Loucy (cell line): ENCODE data around the gene NOTCH1.

Source experiments
- H2AFZ ChIP-seq: fragments of 200-600 bp; sonication (generic); 2 replicates; pipeline ENCODE4 v1.6.0; 2016; ENCODE audit warnings: antibody characterized with exemption, mild to moderate bottlenecking, low read length, moderate library complexity
- H3F3A ChIP-seq: fragments of 200-600 bp; 2 replicates; pipeline ENCODE4 v1.6.0; 2016; ENCODE audit warnings: antibody characterized with exemption, low read depth, mild to moderate bottlenecking
- H3K27me3 ChIP-seq: fragments of 200-600 bp; sonication (generic); 2 replicates; pipeline ENCODE4 v1.6.1; 2014; ENCODE audit warnings: low read length, mild to moderate bottlenecking; ENCODE audit not compliant: insufficient read depth, poor library complexity, severe bottlenecking
- H3K36me3 ChIP-seq: fragments of 200-600 bp; sonication (generic); 2 replicates; pipeline ENCODE4 v1.6.1; 2016; ENCODE audit warnings: low read length; ENCODE audit not compliant: insufficient read depth
- H3K4me1 ChIP-seq: fragments of 200-600 bp; sonication (generic); 2 replicates; pipeline ENCODE4 v1.5.1; 2014; ENCODE audit warnings: low read length, mild to moderate bottlenecking; ENCODE audit not compliant: insufficient read depth, poor library complexity, severe bottlenecking
- H3K4me2 ChIP-seq: fragments of 200-600 bp; sonication (generic); 2 replicates; pipeline ENCODE4 v1.6.0; 2014; ENCODE audit warnings: antibody characterized with exemption, low read length, low read depth, mild to moderate bottlenecking; ENCODE audit not compliant: poor library complexity, severe bottlenecking
- H3K4me3 ChIP-seq: fragments of 200-600 bp; sonication (generic); 2 replicates; pipeline ENCODE4 v1.5.1; 2014; ENCODE audit warnings: low read length, mild to moderate bottlenecking, mixed read lengths; ENCODE audit not compliant: poor library complexity, severe bottlenecking
- H3K79me2 ChIP-seq: fragments of 200-600 bp; sonication (generic); 2 replicates; pipeline ENCODE4 v1.6.1; 2014; ENCODE audit warnings: low read length; ENCODE audit not compliant: insufficient read depth
- H3K9ac ChIP-seq: fragments of 200-600 bp; sonication (generic); 2 replicates; pipeline ENCODE4 v1.6.0; 2014; ENCODE audit warnings: mild to moderate bottlenecking, low read depth, low read length, moderate library complexity; ENCODE audit not compliant: poor library complexity, severe bottlenecking
- H3K9me2 ChIP-seq: fragments of 200-600 bp; sonication (generic); replicated peaks from 2 replicates; pipeline ENCODE4 v1.6.1; 2016; ENCODE audit warnings: low read depth, low read length, mixed read lengths
- H3K9me3 ChIP-seq: fragments of 200-600 bp; sonication (generic); 2 replicates; pipeline ENCODE4 v1.6.1; 2014; ENCODE audit warnings: mild to moderate bottlenecking, antibody characterized with exemption, low read length, low read depth; ENCODE audit not compliant: insufficient read depth
- H4K20me1 ChIP-seq: fragments of 200-600 bp; sonication (generic); 2 replicates; pipeline ENCODE4 v1.6.0; 2014; ENCODE audit warnings: antibody characterized with exemption, low read length, mild to moderate bottlenecking; ENCODE audit not compliant: insufficient read depth, poor library complexity, severe bottlenecking
- EZH2phosphoT487 ChIP-seq: fragments of 200-600 bp; IDR thresholded peaks from 2 replicates; pipeline ENCODE4 v1.6.1; 2018; ENCODE audit warnings: antibody characterized with exemption, mild to moderate bottlenecking, moderate library complexity, borderline replicate concordance
- TF ChIP-seq, protein P1 (sequence below): fragments of 200-600 bp; sonication (generic); conservative IDR thresholded peaks from 2 replicates; pipeline ENCODE4 v1.5.1; 2014; ENCODE audit warnings: mild to moderate bottlenecking, antibody characterized with exemption, low read length

The NOTCH1 gene

GRCh38 chr9:136495238-136495800 is 50.5 kb downstream of the NOTCH1 start:
- no peak for TF ChIP-seq EZH2phosphoT487
- TF ChIP-seq, protein P1, sequence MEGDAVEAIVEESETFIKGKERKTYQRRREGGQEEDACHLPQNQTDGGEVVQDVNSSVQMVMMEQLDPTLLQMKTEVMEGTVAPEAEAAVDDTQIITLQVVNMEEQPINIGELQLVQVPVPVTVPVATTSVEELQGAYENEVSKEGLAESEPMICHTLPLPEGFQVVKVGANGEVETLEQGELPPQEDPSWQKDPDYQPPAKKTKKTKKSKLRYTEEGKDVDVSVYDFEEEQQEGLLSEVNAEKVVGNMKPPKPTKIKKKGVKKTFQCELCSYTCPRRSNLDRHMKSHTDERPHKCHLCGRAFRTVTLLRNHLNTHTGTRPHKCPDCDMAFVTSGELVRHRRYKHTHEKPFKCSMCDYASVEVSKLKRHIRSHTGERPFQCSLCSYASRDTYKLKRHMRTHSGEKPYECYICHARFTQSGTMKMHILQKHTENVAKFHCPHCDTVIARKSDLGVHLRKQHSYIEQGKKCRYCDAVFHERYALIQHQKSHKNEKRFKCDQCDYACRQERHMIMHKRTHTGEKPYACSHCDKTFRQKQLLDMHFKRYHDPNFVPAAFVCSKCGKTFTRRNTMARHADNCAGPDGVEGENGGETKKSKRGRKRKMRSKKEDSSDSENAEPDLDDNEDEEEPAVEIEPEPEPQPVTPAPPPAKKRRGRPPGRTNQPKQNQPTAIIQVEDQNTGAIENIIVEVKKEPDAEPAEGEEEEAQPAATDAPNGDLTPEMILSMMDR: no peak
- Histone ChIP-seq H4K20me1 (no peaks in the 10 kb centered on the region), H3K9ac (no peak overlapping the region), H3K27me3 (no peaks in the 10 kb centered on the region), H3K4me1 (no peaks in the 10 kb centered on the region), H3K79me2 (no peaks in the 10 kb centered on the region), H3K4me3 (no peak overlapping the region), H3K4me2 (no peak overlapping the region), H2AFZ (no peak overlapping the region), H3K36me3 (no peaks in the 10 kb centered on the region; the same call in 1 of the 2 replicates), H3K9me3 (no peaks in the 10 kb centered on the region), H3K9me2 (no peaks in the 10 kb centered on the region), H3F3A (no peaks in the 10 kb centered on the region)

- Histone ChIP-seq H3K27me3 (no peaks in the 10 kb centered on the region), H3K9me3 (no peaks in the 10 kb centered on the region), H3K9ac (no peak overlapping the region), H3K36me3 (no peaks in the 10 kb centered on the region; the same call in 1 of the 2 replicates), H3K4me3 (no peak overlapping the region), H3F3A (no peaks in the 10 kb centered on the region), H2AFZ (no peak overlapping the region), H3K9me2 (no peaks in the 10 kb centered on the region), H3K4me2 (no peak overlapping the region), H3K79me2 (no peaks in the 10 kb centered on the region), H4K20me1 (no peaks in the 10 kb centered on the region), H3K4me1 (no peaks in the 10 kb centered on the region)
- TF ChIP-seq, protein P1: no peak
- TF ChIP-seq EZH2phosphoT487: no peak
Measured at GRCh38 chr9:136494531-136495215, 51.2 kb downstream of the NOTCH1 start.

GRCh38 chr9:136494012-136494411 is 51.8 kb downstream of the NOTCH1 start:
- no peaks in the 10 kb centered on the region for H4K20me1 ChIP-seq
- TF ChIP-seq EZH2phosphoT487: no peak
- TF ChIP-seq, protein P1: no peak
- H3F3A ChIP-seq: no peaks in the 10 kb centered on the region
- H3K36me3 ChIP-seq: no peaks in the 10 kb centered on the region; the same call in 1 of the 2 replicates
- no peaks in the 10 kb centered on the region for H3K79me2 ChIP-seq
- H2AFZ ChIP-seq: no peak overlapping the region
- no peaks in the 10 kb centered on the region for H3K27me3 ChIP-seq
- no peaks in the 10 kb centered on the region for H3K9me2 ChIP-seq
- no peak overlapping the region for H3K4me3 ChIP-seq
- no peak overlapping the region for H3K9ac ChIP-seq
- no peaks in the 10 kb centered on the region for H3K9me3 ChIP-seq
- H3K4me1 ChIP-seq: no peaks in the 10 kb centered on the region
- no peak overlapping the region for H3K4me2 ChIP-seq
